OCI-M2 (cell line): ENCODE results near the gene BANF1.
"Not testable (repeated sequence)": the region's sequence is repeated elsewhere in the genome, so short reads cannot be mapped to it uniquely, and the experiment has no call there.

Experiments used
- DNase-seq: peaks from one replicate; lab custom pipeline; 2025; ENCODE audit not compliant: unreplicated experiment; lab: John Stamatoyannopoulos, UW

BANF1 gene

GRCh38 chr11:66010036-66010435 lies 7.7 kb downstream of the BANF1 start:
- not testable (repeated sequence) for DNase-seq

- no peak for DNase-seq
These were observed 9.0 kb downstream of the BANF1 start for GRCh38 chr11:66011239-66011784.

DNA sequence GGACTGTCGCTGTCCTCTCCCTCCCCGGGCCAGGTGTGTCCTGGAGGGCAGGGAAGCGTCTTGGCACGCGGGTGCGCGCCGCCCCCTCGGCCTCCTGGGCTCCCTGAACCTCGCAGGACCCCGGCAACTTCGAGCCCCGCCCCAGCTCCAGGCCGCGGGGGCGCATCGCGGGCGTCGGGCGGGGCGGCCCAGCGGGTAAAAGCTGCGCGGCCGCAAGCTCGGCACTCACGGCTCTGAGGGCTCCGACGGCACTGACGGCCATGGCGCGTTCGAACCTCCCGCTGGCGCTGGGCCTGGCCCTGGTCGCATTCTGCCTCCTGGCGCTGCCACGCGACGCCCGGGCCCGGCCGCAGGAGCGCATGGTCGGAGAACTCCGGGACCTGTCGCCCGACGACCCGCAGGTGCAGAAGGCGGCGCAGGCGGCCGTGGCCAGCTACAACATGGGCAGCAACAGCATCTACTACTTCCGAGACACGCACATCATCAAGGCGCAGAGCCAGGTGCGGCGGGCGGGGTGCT lies 9.5 kb downstream of the BANF1 start, which contains the start of gene CST6:
TSS of gene CST6 (plus strand) at position 224 of the 519 bp plus-strand sequence. CDS start at position 261, 37 bp downstream.
- no peak for DNase-seq

DNA sequence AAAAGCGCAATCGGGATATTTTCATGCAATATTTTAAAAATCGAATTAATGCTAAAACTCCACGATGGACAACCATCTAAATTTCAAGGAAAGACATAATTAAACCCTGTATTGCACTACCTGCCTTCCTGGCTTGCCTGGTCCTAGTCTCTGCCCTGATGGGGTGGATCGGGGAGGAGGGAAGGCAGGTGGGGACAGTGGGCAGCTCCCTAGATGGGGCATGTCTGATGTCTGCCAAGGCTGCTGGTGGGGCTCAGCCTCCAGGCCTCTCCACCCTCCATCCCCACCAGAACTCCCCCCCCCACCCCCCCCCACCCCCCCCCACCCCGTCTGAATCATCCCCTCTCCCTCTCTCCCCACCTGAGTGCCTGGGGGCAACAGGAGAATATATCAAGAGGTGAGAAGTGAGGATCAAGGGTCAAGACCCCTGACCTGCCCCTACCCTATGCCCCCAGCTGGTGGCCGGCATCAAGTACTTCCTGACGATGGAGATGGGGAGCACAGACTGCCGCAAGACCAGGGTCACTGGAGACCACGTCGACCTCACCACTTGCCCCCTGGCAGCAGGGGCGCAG lies 10.2 kb downstream of the BANF1 start:
- DNase-seq: no peak

DNA sequence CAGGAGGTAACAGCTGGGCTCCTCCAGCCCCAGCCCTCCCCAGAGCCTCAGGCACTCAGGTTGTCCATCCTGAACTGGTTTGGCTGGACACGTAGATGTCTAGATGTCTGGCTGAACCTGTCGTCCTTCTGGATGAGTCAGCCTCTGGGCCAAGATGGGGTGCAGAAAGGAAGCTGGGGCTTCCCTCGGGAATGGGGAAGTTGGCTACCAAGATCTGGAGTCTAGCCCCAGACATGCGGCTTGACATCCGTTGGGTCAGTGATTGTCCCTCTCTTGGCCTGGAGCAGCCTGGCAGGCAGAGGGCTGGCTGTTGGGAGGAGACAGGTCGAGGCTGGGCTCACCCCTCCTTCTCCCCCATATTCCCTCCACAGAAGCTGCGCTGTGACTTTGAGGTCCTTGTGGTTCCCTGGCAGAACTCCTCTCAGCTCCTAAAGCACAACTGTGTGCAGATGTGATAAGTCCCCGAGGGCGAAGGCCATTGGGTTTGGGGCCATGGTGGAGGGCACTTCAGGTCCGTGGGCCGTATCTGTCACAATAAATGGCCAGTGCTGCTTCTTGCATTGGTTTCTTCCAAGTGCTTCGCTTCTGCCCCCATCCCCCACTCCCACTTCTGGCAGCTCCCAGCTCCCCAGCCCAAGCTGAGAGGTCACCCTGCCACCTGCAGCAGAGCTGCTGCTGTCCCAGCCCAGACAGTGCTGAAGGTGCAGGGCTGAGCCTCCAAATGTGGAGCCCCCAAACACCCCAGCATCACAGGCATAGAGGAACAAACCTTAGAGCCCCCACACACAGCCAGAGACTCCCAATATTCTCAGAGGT lies 10.9 kb downstream of the BANF1 start:
- DNase-seq: no peak

DNA sequence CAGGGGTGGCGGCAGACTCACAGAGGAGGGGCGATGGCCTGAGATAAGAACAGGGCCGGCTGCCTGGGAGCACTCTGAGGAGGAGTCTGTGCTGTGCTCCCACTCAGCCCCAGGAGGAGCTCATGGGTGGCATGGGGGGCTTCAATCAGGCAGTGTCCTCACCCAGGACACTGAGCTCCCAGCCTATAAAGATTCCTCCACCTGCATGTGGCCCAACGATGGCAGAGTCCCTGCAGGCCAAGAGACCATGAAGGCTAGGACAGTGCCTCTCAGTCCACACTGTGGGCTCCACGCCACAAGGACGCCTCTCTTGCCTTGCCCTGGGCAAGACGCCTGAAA lies 11.4 kb downstream of the BANF1 start:
- no peak for DNase-seq

GRCh38 chr11:66014804-66015453 lies 12.6 kb downstream of the BANF1 start:
- DNase-seq: no peak

DNA sequence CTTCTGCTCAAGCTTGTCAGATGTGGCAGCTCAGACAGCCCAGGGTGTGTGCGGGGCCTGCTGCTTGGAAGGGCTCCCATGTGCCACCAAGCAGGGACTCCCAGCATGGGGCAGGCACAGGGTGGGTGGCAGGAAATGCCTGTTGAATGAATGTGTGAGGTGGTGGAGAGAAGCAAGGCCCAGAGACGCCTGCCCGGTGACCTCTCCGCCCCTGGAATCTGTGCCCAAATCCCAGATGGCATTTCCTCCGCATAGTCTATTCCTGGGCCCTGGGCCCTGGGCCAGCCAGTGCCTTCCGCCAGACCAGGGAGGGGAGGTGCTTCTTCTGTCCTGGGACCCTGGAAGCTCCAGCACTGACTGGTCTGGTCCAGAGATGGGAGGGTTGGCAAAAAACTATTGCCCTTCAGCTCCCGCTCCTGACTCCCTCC lies 13.2 kb downstream of the BANF1 start:
- no peak for DNase-seq

GRCh38 chr11:66015936-66016792 lies 13.9 kb downstream of the BANF1 start:
- DNase-seq: no peak

DNA sequence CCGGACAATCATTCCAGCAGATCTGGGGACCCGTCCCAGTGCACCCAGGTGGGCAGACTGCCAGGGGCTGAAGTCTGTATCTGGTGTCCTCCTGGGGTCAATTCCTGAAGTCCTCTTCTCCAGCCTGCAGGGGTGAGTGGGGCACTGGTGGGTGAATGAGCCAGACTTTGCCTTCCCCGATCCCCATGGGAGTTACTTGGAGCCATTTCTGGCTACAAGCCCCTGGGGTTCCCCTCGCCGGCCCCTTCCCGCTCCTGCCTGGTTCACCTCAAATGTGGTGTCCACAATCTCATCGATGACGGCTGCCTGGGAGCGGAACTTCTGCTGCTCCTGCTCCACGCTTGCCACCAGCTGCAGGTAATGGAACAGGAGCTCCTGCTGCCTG lies 14.5 kb downstream of the BANF1 start:
- no peak for DNase-seq

- DNase-seq: no peak
These were observed 15.0 kb downstream of the BANF1 start for GRCh38 chr11:66017321-66017720.

- DNase-seq: no peak
These were observed 17.9 kb downstream of the BANF1 start for GRCh38 chr11:66020212-66020611.

- DNase-seq: no peak
These were observed 18.5 kb downstream of the BANF1 start for GRCh38 chr11:66020618-66021357.

GRCh38 chr11:66022401-66023185 lies 20.3 kb downstream of the BANF1 start:
- no peak for DNase-seq

DNA sequence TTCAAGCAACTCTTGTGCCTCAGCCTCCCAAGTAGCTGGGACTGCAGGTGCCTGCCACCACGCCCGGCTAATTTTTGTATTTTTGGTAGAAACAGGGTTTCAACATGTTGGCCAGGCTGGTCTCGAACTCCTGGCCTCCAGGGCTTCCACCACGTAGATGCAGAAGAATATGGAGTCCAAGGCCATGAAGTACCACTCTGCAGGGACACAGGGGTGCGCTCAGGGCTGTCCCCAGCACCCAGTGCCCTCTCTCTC lies 20.8 kb downstream of the BANF1 start:
- DNase-seq: not testable (repeated sequence)

GRCh38 chr11:66026017-66026529 lies 23.8 kb downstream of the BANF1 start, which contains the start of gene CATSPER1:
Gene CATSPER1 (minus strand): TSS chr11:66026479. CDS start chr11:66026379, 100 bp downstream.
- DNase-seq: no peak

GRCh38 chr11:66032957-66033735 lies 30.8 kb downstream of the BANF1 start:
- DNase-seq: no peak

DNA sequence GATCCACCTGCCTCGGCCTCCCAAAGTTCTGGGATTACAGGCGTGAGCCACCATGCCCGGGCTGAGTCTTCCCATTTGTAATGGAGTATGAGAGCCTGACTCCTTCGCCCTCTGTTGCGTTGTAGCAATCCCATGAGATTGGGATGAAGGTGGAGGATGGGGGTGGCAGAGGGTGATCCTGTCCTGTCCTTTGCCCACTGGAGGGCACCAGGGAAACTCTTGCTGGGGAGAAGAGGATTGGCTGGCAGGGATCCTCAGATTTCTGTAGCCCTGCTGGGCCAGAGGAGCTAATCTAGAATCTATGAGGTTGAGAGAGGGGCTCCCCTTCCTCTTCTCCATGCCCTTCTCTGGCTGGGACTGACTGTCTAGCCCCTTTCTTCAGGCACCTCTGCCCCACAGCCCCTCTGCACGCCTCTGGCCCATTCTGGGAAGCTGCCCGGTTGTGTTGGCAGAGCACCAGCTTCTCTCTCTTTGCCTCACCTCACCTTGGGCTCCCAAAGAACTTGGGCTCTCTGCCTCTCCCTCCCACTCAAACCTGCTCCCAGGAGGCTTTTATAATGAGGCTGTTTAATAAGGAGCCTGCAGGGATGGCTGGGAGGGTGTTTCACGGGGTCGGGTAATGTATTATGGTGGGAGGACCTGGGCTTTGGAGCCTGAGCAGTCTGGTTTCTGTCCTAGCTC lies 33.5 kb downstream of the BANF1 start:
- no peak for DNase-seq
